Coronary artery (tissue), 2 donors: ENCODE results near the gene MAS1L.

Experiments used
- DNase-seq: peaks from one replicate; pipeline ENCODE4 v3.0.0-alpha.2; 2017; ENCODE audit warnings: low spot score
- H3K27ac ChIP-seq, 2 donors: fragments of 200-600 bp; sonication (generic); one replicate each; pipeline ENCODE4 v1.5.1; 2016 to 2019
- H3K4me3 ChIP-seq: fragments of 200-600 bp; sonication (generic); 2 replicates; pipeline ENCODE4 v1.5.1; 2016; ENCODE audit warnings: mild to moderate bottlenecking, moderate library complexity
- CTCF ChIP-seq: fragments of 200-600 bp; sonication (generic); IDR thresholded peaks from one replicate; pipeline ENCODE4 v1.5.1; 2019; ENCODE audit warnings: antibody characterized with exemption

The MAS1L gene

DNA sequence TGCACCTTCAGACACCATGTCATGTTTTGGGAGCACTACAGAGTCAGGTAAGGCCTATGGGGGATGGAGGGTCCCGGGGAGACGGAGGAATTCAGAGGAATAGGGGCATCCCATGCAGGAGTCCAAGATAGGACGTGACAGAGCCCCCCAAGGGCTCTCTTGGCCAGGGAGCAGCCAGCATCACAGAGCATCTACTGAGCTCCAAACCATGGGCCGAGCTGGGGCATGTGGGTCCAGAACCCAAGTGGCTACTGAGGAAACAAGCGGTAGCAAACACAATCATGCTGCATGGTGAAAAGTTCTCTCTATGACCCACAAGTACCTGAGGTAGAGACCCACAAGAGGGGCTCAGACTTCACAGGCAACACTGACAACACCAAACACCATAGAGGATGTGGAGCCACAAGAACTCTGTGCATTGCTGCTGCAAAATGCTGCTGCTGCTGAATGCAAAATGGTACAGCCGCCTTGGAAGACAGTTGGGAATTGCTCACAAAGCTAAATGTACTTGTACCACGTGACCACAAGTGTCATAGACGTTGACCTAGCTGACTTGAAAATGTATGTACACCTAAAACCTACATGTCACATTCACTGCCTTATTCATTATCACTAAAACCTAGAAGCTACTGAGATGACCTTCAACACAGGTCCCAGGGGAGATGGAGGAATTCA, 33.4 kb upstream of the MAS1L start:
- DNase-seq, result no peak
- Histone ChIP-seq H3K4me3 (no peak overlapping the region), H3K27ac (no peak overlapping the region)
- no peak for TF ChIP-seq CTCF

GRCh38 chr6:29520232-29520631, 32.5 kb upstream of the MAS1L start:
- H3K27ac ChIP-seq, result no peak overlapping the region
- no peak for TF ChIP-seq CTCF
- no peak for DNase-seq

GRCh38 chr6:29519291-29520010, 31.7 kb upstream of the MAS1L start:
- DNase-seq, result no peak
- Histone ChIP-seq H3K27ac (no peak overlapping the region), H3K4me3 (no peak overlapping the region)
- no peak for TF ChIP-seq CTCF

More at GRCh38 chr6:29520232-29520631, 32.5 kb upstream of the MAS1L start:
- H3K4me3 ChIP-seq, result no peak overlapping the region

DNA sequence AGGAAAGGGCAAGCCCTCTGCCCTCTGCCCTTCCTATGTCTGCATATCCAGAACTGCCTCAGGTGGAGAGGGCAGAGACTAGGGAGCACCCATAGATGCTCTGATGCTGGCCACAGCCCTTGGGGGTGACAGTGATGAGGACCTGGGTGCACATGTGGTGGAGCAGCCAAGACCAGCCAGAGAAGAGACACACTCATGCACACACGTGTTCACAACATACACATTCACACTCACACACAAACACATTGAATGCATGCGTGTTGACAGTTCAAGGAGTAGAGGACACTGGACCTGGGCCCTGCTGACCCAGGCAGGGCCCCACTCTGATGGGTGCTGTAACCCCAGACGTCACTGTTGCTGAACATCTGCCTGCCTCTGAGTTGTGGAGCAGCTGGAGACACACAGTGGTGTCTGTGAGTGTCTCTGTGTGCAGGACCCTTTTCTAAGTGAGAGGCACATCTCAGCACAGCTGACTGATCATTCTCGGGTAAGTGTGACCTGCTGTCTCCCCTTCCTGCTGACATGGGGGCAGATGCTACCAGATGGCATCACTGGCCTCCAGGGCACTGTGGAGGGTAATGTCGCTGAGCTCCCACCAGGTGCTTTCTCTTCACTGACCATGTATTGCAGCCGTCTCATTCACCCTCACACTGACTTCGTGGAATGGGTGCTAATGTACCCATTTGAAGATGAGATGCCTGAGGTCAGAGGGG, 30.1 kb upstream of the MAS1L start:
- DNase-seq, result no peak
- H3K4me3 ChIP-seq, result no peak overlapping the region
- TF ChIP-seq CTCF, result no peak
- no peak overlapping the region for H3K27ac ChIP-seq

- no peak for TF ChIP-seq CTCF
- Histone ChIP-seq H3K4me3 (no peak overlapping the region), H3K27ac (no peak overlapping the region)
- DNase-seq, result no peak
Observed at GRCh38 chr6:29517245-29517644, 29.5 kb upstream of the MAS1L start.

- no peak for TF ChIP-seq CTCF
- Histone ChIP-seq H3K27ac (no peak overlapping the region), H3K4me3 (no peak overlapping the region)
- DNase-seq, result no peak
Observed at GRCh38 chr6:29516108-29516507, 28.4 kb upstream of the MAS1L start.
